HepG2 (cell line): ENCODE measurements around the gene UCN. TPM values are rescaled to one million over a fixed set of nuclear protein-coding genes. Genes with fewer than 3 reads are reported as not detected.
A peak's percentile ranks its signal among the peaks of the same experiment; 100 is the strongest.

ENCODE experiments used
- ARHGAP35 ChIP-seq: sonication (generic); formaldehyde crosslinking; IDR thresholded peaks from 2 replicates; pipeline ENCODE4 v1.9.0; 2022; ENCODE audit warnings: mild to moderate bottlenecking, inconsistent platforms, moderate library complexity, missing genetic modification reagents, borderline replicate concordance
- ATRX ChIP-seq: sonication (generic); formaldehyde crosslinking; IDR thresholded peaks from 2 replicates; pipeline ENCODE4 v1.4.0; 2020; ENCODE audit warnings: missing genetic modification reagents, borderline replicate concordance
- FOXM1 ChIP-seq: sonication (generic); formaldehyde crosslinking; IDR thresholded peaks from 2 replicates; pipeline ENCODE4 v1.5.0; 2020; ENCODE audit warnings: missing genetic modification reagents
- HDAC1 ChIP-seq: sonication (generic); formaldehyde crosslinking; IDR thresholded peaks from 2 replicates; pipeline ENCODE4 v1.5.1; 2020; ENCODE audit warnings: mild to moderate bottlenecking, missing genetic modification reagents
- JUNB ChIP-seq: sonication (generic); formaldehyde crosslinking; IDR thresholded peaks from 2 replicates; pipeline ENCODE4 v1.8.0; 2022; ENCODE audit warnings: missing genetic modification reagents, mild to moderate bottlenecking, borderline replicate concordance
- KDM3A ChIP-seq: IDR thresholded peaks from 2 replicates; pipeline ENCODE4 v1.6.1; 2018; ENCODE audit warnings: low read depth, missing compliant biosample characterization
- KLF12 ChIP-seq: sonication (generic); formaldehyde crosslinking; IDR thresholded peaks from 2 replicates; pipeline ENCODE4 v1.4.0; 2020; ENCODE audit warnings: missing genetic modification reagents, borderline replicate concordance
- MZF1 ChIP-seq: sonication (generic); formaldehyde crosslinking; IDR thresholded peaks from 2 replicates; pipeline ENCODE4 v1.8.1; 2023; ENCODE audit warnings: mild to moderate bottlenecking, missing genetic modification reagents, borderline replicate concordance
- PHF20 ChIP-seq: sonication (generic); formaldehyde crosslinking; IDR thresholded peaks from 2 replicates; pipeline ENCODE4 v1.5.0; 2020; ENCODE audit warnings: mild to moderate bottlenecking, missing genetic modification reagents
- SMC3 ChIP-seq: IDR thresholded peaks from 2 replicates; pipeline ENCODE4 v1.6.1; 2011; ENCODE audit warnings: low read length, improper control_type of control experiment
- SNRNP70 ChIP-seq: fragments of 200-400 bp; formaldehyde crosslinking; IDR thresholded peaks from 2 replicates; pipeline ENCODE4 v1.6.1; 2017; ENCODE audit warnings: mild to moderate bottlenecking, low read depth, low read length, moderate library complexity
- THYN1 ChIP-seq: sonication (generic); formaldehyde crosslinking; IDR thresholded peaks from 2 replicates; pipeline ENCODE4 v1.8.1; 2023; ENCODE audit warnings: low read depth, mild to moderate bottlenecking, moderate library complexity, missing genetic modification reagents, borderline replicate concordance
- ZKSCAN8 ChIP-seq: IDR thresholded peaks from 2 replicates; pipeline ENCODE4 v1.6.1; 2016; ENCODE audit warnings: borderline replicate concordance, missing genetic modification reagents, missing compliant biosample characterization
- ZNF816 ChIP-seq: sonication (generic); formaldehyde crosslinking; IDR thresholded peaks from 2 replicates; pipeline ENCODE4 v1.8.0; 2022; ENCODE audit warnings: missing genetic modification reagents, mild to moderate bottlenecking, borderline replicate concordance
- polyA plus RNA-seq, 8 experiments: library from polyadenylated mRNA; depleted of rRNA in 3 of 8; stranded (reverse) in 7 of 8; unstranded in 1 of 8; fragments of >200 nt; fragmentation: Illumina TruSeq in 4 of 8; extraction: Trizol in 4 of 8; gene quantifications; 2 replicates each; pipeline versions ENCODE4 v1.2.1 to v1.2.3, GENCODE V29; 2011 to 2016; ENCODE audit warnings: low read depth in 4 of 8, missing spikeins in 1 of 8, mixed read lengths in 1 of 8; ENCODE audit not compliant: insufficient read depth in 1 of 8
- total RNA-seq, 5 experiments: library from RNA; depleted of rRNA; stranded (reverse); fragments of >200 nt; fragmentation: Illumina TruSeq; extraction: Trizol; gene quantifications; 2 replicates each; pipeline ENCODE4 v1.2.3, GENCODE V29; 2016; ENCODE audit warnings: low read depth in 1 of 5
- TF ChIP-seq, protein P1 (sequence below): IDR thresholded peaks from 2 replicates; pipeline ENCODE4 v1.6.1; 2012; ENCODE audit warnings: low read depth, low read length, improper control_type of control experiment
- TF ChIP-seq, protein P2 (sequence below): sonication (generic); formaldehyde crosslinking; IDR thresholded peaks from 2 replicates; pipeline ENCODE4 v1.5.1; 2020; ENCODE audit warnings: mild to moderate bottlenecking, missing genetic modification reagents, borderline replicate concordance
- TF ChIP-seq, protein P3 (sequence below): sonication (generic); formaldehyde crosslinking; IDR thresholded peaks from 2 replicates; pipeline ENCODE4 v1.4.0; 2020; ENCODE audit warnings: missing genetic modification reagents, borderline replicate concordance
- TF ChIP-seq, protein P4 (sequence below): sonication (generic); formaldehyde crosslinking; IDR thresholded peaks from 2 replicates; pipeline ENCODE4 v1.8.0; 2022; ENCODE audit warnings: mild to moderate bottlenecking, missing genetic modification reagents
- TF ChIP-seq, protein P5 (sequence below): IDR thresholded peaks from 2 replicates; pipeline ENCODE4 v1.6.1; 2016; ENCODE audit warnings: missing genetic modification reagents, missing compliant biosample characterization

Gene UCN
- total and polyA plus RNA-seq, 2 of the 13 experiments (the other 11 are each of a cell fraction or from before 2014, with no cell fraction given) = 1.2 to 2.3 TPM

DNA sequence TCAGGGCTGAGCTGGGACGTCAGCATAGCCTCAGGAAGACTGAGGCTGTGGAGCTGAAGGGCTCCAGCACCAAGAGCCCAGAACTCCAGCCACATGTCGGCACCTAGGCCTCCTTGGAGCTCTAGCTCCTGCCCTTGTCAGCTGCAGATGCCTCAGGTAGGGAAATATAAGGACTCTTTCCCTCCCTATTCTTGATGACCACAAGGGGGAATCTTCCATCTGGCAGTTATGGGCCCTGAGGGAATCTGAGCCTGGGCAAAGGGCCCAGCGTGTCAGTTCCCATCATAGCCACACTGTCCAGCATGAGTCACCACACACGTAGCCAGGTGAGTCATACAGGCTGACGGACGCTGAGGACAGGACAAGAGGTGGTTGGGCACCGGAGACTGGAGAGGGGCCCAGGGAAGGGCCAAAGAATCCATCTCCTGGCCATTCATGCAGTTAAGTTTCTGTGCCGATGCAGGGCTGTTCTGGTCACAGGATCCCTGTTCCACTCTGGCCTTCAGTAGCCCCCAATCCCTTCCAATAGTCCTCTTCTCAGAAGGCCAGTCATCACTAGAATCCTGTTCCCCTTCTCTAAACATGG lies 12.8 kb upstream of the UCN start (continued):
- TF ChIP-seq, protein P1, sequence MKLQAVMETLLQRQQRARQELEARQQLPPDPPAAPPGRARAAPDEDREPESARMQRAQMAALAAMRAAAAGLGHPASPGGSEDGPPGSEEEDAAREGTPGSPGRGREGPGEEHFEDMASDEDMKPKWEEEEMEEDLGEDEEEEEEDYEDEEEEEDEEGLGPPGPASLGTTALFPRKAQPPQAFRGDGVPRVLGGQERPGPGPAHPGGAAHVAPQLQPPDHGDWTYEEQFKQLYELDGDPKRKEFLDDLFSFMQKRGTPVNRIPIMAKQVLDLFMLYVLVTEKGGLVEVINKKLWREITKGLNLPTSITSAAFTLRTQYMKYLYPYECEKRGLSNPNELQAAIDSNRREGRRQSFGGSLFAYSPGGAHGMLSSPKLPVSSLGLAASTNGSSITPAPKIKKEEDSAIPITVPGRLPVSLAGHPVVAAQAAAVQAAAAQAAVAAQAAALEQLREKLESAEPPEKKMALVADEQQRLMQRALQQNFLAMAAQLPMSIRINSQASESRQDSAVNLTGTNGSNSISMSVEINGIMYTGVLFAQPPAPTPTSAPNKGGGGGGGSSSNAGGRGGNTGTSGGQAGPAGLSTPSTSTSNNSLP = peak; percentile 87
- TF ChIP-seq THYN1 = no peak
- 0 out of 2 replicates have a peak, but pooled peaks have one; percentile 67 for TF ChIP-seq ARHGAP35 (CRISPR knock-in tag)
- TF ChIP-seq PHF20 (CRISPR knock-in tag) = peak; percentile 56; the same call in 1 of the 2 replicates
- TF ChIP-seq KDM3A (CRISPR knock-in tag) = peak; percentile 45; the same call in 1 of the 2 replicates
- peak; percentile 77; the same call in 1 of the 2 replicates for TF ChIP-seq ZKSCAN8 (CRISPR knock-in tag)
- TF ChIP-seq, protein P2, sequence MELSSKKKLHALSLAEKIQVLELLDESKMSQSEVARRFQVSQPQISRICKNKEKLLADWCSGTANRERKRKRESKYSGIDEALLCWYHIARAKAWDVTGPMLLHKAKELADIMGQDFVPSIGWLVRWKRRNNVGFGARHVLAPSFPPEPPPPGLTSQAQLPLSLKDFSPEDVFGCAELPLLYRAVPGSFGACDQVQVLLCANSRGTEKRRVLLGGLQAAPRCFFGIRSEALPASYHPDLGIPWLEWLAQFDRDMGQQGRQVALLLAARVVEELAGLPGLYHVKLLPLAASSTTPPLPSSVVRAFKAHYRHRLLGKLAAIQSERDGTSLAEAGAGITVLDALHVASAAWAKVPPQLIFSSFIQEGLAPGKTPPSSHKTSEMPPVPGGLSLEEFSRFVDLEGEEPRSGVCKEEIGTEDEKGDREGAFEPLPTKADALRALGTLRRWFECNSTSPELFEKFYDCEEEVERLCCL (CRISPR knock-in tag) = no peak
- TF ChIP-seq KLF12 (CRISPR knock-in tag) = no peak
- TF ChIP-seq, protein P3, sequence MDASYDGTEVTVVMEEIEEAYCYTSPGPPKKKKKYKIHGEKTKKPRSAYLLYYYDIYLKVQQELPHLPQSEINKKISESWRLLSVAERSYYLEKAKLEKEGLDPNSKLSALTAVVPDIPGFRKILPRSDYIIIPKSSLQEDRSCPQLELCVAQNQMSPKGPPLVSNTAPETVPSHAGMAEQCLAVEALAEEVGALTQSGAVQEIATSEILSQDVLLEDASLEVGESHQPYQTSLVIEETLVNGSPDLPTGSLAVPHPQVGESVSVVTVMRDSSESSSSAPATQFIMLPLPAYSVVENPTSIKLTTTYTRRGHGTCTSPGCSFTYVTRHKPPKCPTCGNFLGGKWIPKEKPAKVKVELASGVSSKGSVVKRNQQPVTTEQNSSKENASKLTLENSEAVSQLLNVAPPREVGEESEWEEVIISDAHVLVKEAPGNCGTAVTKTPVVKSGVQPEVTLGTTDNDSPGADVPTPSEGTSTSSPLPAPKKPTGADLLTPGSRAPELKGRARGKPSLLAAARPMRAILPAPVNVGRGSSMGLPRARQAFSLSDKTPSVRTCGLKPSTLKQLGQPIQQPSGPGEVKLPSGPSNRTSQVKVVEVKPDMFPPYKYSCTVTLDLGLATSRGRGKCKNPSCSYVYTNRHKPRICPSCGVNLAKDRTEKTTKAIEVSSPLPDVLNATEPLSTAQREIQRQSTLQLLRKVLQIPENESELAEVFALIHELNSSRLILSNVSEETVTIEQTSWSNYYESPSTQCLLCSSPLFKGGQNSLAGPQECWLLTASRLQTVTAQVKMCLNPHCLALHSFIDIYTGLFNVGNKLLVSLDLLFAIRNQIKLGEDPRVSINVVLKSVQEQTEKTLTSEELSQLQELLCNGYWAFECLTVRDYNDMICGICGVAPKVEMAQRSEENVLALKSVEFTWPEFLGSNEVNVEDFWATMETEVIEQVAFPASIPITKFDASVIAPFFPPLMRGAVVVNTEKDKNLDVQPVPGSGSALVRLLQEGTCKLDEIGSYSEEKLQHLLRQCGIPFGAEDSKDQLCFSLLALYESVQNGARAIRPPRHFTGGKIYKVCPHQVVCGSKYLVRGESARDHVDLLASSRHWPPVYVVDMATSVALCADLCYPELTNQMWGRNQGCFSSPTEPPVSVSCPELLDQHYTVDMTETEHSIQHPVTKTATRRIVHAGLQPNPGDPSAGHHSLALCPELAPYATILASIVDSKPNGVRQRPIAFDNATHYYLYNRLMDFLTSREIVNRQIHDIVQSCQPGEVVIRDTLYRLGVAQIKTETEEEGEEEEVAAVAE (CRISPR knock-in tag) = peak; percentile 58
- TF ChIP-seq ZNF816 (CRISPR knock-in tag) = no peak
- no peak; the same call in 1 of the 2 replicates for TF ChIP-seq ATRX
- TF ChIP-seq, protein P4, sequence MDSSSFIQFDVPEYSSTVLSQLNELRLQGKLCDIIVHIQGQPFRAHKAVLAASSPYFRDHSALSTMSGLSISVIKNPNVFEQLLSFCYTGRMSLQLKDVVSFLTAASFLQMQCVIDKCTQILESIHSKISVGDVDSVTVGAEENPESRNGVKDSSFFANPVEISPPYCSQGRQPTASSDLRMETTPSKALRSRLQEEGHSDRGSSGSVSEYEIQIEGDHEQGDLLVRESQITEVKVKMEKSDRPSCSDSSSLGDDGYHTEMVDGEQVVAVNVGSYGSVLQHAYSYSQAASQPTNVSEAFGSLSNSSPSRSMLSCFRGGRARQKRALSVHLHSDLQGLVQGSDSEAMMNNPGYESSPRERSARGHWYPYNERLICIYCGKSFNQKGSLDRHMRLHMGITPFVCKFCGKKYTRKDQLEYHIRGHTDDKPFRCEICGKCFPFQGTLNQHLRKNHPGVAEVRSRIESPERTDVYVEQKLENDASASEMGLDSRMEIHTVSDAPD = no peak
- peak; percentile 80; the same call in 1 of the 2 replicates for TF ChIP-seq HDAC1
- no peak for TF ChIP-seq MZF1 (CRISPR knock-in tag)
- no peak for TF ChIP-seq SNRNP70
- no peak for TF ChIP-seq FOXM1 (CRISPR knock-in tag)
- TF ChIP-seq JUNB (CRISPR knock-in tag) = peak; percentile 98
- TF ChIP-seq, protein P5, sequence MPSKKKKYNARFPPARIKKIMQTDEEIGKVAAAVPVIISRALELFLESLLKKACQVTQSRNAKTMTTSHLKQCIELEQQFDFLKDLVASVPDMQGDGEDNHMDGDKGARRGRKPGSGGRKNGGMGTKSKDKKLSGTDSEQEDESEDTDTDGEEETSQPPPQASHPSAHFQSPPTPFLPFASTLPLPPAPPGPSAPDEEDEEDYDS (CRISPR knock-in tag) = peak; percentile 84
- peak; percentile 95 for TF ChIP-seq SMC3
